Gastrocnemius medialis (tissue), 4 donors: ENCODE results near the gene CMIP. TPM values are rescaled to one million over a fixed set of nuclear protein-coding genes. Genes with fewer than 3 reads are reported as not detected.

Source experiments
- ATAC-seq, 2 donors: fragments of 150-250 bp; one replicate each; pipeline ENCODE4 v1.9.1; 2016
- DNase-seq, 2 donors: peaks; one replicate each; pipeline ENCODE4 v3.0.0-alpha.2; 2019
- H3K27ac ChIP-seq, 4 donors: fragments of 200-600 bp; sonication (generic); 1 replicate in 1 of 4; 2 replicates in 3 of 4; pipeline ENCODE4 v1.5.1; 2016 to 2018; ENCODE audit warnings: mild to moderate bottlenecking in 2 of 4, moderate library complexity in 1 of 4
- H3K27me3 ChIP-seq, 3 donors: fragments of 200-600 bp; sonication (generic) in 2 of 3; 1 replicate in 1 of 3; 2 replicates in 2 of 3; pipeline versions ENCODE4 v1.5.1 to v1.6.0; 2016 to 2019; ENCODE audit warnings: mild to moderate bottlenecking in 1 of 3, moderate library complexity in 1 of 3
- H3K36me3 ChIP-seq, 2 donors: fragments of 200-600 bp; sonication (generic) in 1 of 2; one replicate each; pipeline ENCODE4 v1.5.1; 2017 to 2018
- H3K4me1 ChIP-seq, 2 donors: fragments of 200-600 bp; sonication (generic) in 1 of 2; one replicate each; pipeline ENCODE4 v1.5.1; 2016 to 2017; ENCODE audit warnings: mild to moderate bottlenecking in 2 of 2
- H3K4me3 ChIP-seq, 4 donors: fragments of 200-600 bp; sonication (generic) in 3 of 4; 1 replicate in 1 of 4; 2 replicates in 3 of 4; pipeline ENCODE4 v1.5.1; 2016 to 2019; ENCODE audit warnings: mild to moderate bottlenecking in 2 of 4
- H3K9me3 ChIP-seq, 3 donors: fragments of 200-600 bp; sonication (generic) in 2 of 3; 1 replicate in 1 of 3; 2 replicates in 2 of 3; pipeline ENCODE4 v1.5.1; 2016 to 2019
- POLR2A ChIP-seq, 2 donors: fragments of 450-650 bp; IDR thresholded peaks; one replicate each; pipeline ENCODE4 v1.6.1; 2017; ENCODE audit warnings: antibody characterized with exemption in 2 of 2, mild to moderate bottlenecking in 2 of 2, moderate library complexity in 2 of 2
- in situ Hi-C, 4 donors: fragments of 200-750 bp; cut with MboI; loops; one replicate each; pipeline versions ENCODE4 v1.15.0 to v1.8.0; 2017; ENCODE audit warnings: low sequenced_read_pairs in 4 of 4
- intact Hi-C: fragments of 100-400 bp; cut with DNase I; formaldehyde crosslinking; loops from one replicate; pipeline ENCODE4 v1.15.1; 2023; ENCODE audit warnings: low total_unique reads
- total RNA-seq, 4 donors: library from RNA; depleted of rRNA; stranded (reverse); fragments of >200 nt; gene quantifications; one replicate each; pipeline versions ENCODE4 v1.1.0 to v1.2.3, GENCODE V29; 2016
- TF ChIP-seq, protein P1 (sequence below), 5 experiments: fragments of 450-650 bp in 3 of 5; fragments of 200-600 bp in 2 of 5; sonication (generic) in 2 of 5; IDR thresholded peaks in 4 of 5; conservative IDR thresholded peaks in 1 of 5; 1 replicate in 4 of 5; 2 replicates in 1 of 5; pipeline ENCODE4 v1.5.1; 2016 to 2019; ENCODE audit warnings: antibody characterized with exemption in 5 of 5, mild to moderate bottlenecking in 3 of 5, moderate library complexity in 3 of 5

CMIP gene
- 1 to 10 TPM in 3 of 4 donors, under 1 TPM in 1; 0.90 to 5.1 (median 2.7) TPM for total RNA-seq

DNA sequence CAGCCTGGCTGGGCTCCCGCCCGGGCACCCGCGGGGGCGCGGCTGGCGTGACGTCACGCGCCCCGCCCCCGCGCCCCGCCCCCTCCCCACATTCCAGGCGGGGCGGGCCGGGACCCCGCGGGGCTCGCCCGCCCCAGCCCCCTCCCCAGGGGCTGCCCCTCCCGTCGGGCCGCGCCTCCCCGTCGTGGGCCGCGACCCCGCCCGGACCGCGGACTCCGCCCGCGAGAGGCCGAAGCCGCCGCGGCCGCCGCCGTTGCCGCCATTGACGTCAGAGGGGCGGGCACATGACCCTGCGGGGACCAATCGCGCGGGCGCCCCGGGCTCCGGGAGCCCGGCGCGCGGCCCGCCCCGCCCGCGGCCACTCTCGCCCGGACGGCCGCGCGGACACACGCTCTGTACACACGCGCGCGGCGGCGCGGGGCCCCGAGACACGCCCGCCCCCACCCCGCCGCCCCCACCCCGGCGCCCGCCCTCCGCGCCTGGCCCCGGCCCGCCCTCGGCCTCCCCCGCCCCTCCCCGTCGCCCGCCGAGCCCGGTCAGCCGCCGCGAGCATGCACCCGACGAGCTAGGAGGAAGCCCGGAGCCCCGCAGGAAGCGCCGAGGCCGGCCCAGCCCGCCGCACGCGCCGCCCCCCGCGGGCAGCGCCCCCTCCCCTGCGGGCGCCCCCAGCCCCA lies at the start of gene CMIP:
Gene CMIP (plus strand): TSS at position 361 of the 674 bp plus-strand sequence.
- intact Hi-C loops, result no loop called here
- peak; percentile 48 to 53 for DNase-seq
- in situ Hi-C loops, result no loop called here

DNA sequence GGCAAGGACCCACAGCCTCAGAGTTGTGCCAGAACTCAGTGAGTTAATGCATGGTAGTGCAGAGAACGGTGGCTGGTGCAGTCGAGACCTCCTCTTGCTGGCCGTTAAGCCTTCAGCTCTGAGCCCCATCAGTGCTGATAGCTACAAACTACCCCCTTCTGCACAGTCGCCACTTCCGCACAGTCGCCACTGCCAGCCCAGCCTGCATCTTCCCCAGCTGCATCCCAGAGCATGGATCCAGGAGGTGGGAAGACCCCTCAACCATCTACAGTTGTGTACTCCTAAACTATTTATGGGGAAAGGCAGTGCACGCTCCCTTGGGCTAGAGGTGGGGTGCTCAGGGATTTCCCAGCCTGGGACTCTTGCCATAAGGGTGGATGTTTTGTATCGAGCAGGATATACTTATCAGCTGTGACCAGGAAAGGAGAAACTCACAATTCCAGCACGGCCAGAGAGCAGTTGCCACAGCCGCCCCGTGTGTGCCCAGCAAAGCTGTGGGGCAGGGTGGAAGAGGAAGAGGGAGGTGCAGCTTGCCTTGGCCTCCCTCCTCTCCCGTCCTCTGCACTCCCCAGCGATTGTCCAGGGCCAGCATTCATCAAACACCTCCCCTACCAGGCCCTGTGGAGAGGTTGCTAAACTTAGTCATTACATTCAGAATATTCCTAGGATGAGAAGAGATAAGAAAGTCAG lies 49.5 kb upstream of the CMIP start:
- Histone ChIP-seq H3K27me3 (no peaks in the 10 kb centered on the region), H3K9me3 (no peaks in the 10 kb centered on the region), H3K36me3 (peaks cover 0 to 12% of the 10 kb centered on the region in 2 donors), H3K4me3 (no peak overlapping the region), H3K4me1 (peaks cover 0 to 6% of the 10 kb centered on the region in 2 donors), H3K27ac (peak overlapping the region in 3 of 4 donors; percentile 31 to 47 (median 31))
- ATAC-seq (peak; percentile 30 to 33), DNase-seq (no peak)
- in situ Hi-C loops, result loop anchor here in 2 of 4 donors (10.0 to 25.0 kb wide), 2 partner anchors 330 to 492 kb away; no protein-coding TSS in a partner anchor
- TF ChIP-seq POLR2A (IDR thresholded peaks at IDR 0.05), result no peak
- TF ChIP-seq, protein P1, sequence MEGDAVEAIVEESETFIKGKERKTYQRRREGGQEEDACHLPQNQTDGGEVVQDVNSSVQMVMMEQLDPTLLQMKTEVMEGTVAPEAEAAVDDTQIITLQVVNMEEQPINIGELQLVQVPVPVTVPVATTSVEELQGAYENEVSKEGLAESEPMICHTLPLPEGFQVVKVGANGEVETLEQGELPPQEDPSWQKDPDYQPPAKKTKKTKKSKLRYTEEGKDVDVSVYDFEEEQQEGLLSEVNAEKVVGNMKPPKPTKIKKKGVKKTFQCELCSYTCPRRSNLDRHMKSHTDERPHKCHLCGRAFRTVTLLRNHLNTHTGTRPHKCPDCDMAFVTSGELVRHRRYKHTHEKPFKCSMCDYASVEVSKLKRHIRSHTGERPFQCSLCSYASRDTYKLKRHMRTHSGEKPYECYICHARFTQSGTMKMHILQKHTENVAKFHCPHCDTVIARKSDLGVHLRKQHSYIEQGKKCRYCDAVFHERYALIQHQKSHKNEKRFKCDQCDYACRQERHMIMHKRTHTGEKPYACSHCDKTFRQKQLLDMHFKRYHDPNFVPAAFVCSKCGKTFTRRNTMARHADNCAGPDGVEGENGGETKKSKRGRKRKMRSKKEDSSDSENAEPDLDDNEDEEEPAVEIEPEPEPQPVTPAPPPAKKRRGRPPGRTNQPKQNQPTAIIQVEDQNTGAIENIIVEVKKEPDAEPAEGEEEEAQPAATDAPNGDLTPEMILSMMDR (IDR thresholded peaks at IDR 0.05 in 4 of 5, conservative IDR thresholded peaks at IDR 0.05 in 1 of 5), result no peak
- intact Hi-C loops, result no loop called here

More for the DNA sequence above, at the start of gene CMIP:
- H3K27ac ChIP-seq, result peak within 1 kb of the TSS; percentile 59 to 71 (median 68)
- H3K4me3 ChIP-seq, result peak within 1 kb of the TSS; percentile 51 to 70 (median 60)
- peak; percentile 81 to 83 for ATAC-seq
- no peaks in the 10 kb centered on the region for H3K36me3 ChIP-seq
- no peaks in the 10 kb centered on the region for H3K4me1 ChIP-seq
- H3K9me3 ChIP-seq, result no peaks in the 10 kb centered on the region
- TF ChIP-seq, protein P1 (IDR thresholded peaks at IDR 0.05 in 4 of 5, conservative IDR thresholded peaks at IDR 0.05 in 1 of 5), result no peak
- no peak for TF ChIP-seq POLR2A (IDR thresholded peaks at IDR 0.05)
- H3K27me3 ChIP-seq, result no peaks in the 10 kb centered on the region

DNA sequence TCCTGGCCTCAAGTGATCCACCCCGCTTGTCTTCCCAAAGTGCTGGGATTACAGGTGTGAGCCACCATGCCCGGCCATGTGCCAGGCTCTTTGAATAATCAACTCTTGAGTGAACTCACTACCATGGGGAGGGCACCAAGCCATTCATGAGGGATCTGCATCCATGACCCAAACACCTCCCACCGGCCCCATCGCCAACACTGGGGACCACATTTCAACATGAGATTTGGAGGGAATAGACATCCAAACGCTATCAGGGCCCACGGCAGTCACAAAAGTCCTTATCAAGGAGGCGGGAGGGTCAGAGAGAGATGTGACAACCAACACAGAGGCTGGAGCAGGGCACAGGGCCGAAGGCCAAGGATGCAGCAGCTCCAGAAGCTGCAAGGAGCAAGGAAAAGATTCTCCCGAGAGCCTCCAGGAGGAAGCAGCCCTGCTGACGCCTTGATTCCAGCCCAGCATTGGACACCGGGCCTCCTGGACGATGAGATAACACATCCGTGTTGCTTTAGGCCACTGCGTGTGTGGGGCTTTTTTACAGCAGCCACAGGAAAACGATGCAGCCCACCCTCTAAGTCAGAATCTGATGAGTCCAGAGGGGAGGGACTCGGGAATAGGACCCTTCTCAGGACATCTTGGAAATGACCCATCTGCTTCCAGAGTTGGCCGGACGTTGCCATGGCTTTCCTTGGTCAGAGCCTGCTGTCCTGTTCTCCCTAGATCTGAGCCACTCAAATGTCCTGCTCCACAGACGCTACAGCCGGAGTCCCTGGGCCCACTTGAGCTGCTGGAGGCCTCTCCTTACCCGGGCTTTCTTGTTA lies 47.3 kb upstream of the CMIP start:
- peaks cover 0 to 6% of the 10 kb centered on the region in 2 donors for H3K4me1 ChIP-seq
- intact Hi-C loops (no loop called here), in situ Hi-C loops (loop anchor here in 2 of 4 donors (10.0 to 25.0 kb wide), 2 partner anchors 328 to 490 kb away; no protein-coding TSS in a partner anchor)
- H3K27ac ChIP-seq, result no peak overlapping the region
- H3K9me3 ChIP-seq, result no peaks in the 10 kb centered on the region
- TF ChIP-seq, protein P1 (IDR thresholded peaks at IDR 0.05 in 4 of 5, conservative IDR thresholded peaks at IDR 0.05 in 1 of 5), result no peak
- no peak for TF ChIP-seq POLR2A (IDR thresholded peaks at IDR 0.05)
- H3K36me3 ChIP-seq, result no peaks in the 10 kb centered on the region
- no peaks in the 10 kb centered on the region for H3K27me3 ChIP-seq
- DNase-seq (no peak), ATAC-seq (no peak)
- no peak overlapping the region for H3K4me3 ChIP-seq

DNA sequence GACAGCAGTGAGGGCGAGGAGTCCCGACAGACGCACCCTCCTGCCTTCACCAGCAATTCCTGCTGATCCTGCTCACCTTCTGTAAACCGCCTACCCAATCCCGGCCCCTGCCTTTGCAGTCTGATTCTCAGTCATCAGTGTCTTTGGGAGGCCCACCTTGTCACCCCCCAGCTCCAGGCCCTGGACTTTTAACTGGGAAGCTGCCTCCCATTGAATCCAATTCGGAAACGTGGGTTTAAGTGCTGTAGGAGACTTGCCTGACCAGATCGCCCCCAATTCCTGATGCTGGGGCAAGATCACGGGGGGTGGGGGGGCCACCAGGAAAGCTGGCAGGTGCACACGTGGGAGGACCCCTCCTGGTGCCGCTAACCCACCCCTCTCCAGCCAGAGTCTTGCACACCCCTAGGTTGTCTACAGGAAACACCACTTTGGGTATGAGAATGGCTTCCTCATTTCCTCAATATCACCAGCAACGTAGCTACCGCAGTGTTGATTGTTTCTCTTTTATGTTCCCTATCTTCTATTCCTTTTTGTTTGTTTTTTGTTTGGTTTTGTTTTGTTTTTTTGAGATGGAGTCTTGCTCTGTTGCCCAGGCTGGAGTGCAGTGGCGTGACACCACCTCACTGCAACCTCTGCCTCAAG lies 46.6 kb upstream of the CMIP start:
- no peak for DNase-seq
- intact Hi-C loops, result no loop called here
- no peaks in the 10 kb centered on the region for H3K9me3 ChIP-seq
- in situ Hi-C loops, result loop anchor here in 2 of 4 donors (10.0 to 25.0 kb wide), 2 partner anchors 327 to 489 kb away; no protein-coding TSS in a partner anchor
- TF ChIP-seq, protein P1 (IDR thresholded peaks at IDR 0.05 in 4 of 5, conservative IDR thresholded peaks at IDR 0.05 in 1 of 5), result no peak
- no peak for TF ChIP-seq POLR2A (IDR thresholded peaks at IDR 0.05)
- H3K27me3 ChIP-seq, result peaks cover 0 to 2% (median 0%) of the 10 kb centered on the region in 3 donors
- peaks cover 0 to 6% of the 10 kb centered on the region in 2 donors for H3K4me1 ChIP-seq
- no peak for ATAC-seq
- H3K36me3 ChIP-seq, result no peaks in the 10 kb centered on the region
- no peak overlapping the region for H3K27ac ChIP-seq
- H3K4me3 ChIP-seq, result no peak overlapping the region
